B cell (primary cell): Measurements from ENCODE around the gene CUL1.
"Not testable (repeated sequence)": the region's sequence is repeated elsewhere in the genome, so short reads cannot be mapped to it uniquely, and the experiment has no call there.

Source experiments
- CTCF ChIP-seq: fragments of 200-600 bp; IDR thresholded peaks from one replicate; pipeline ENCODE4 v1.8.0; 2022; ENCODE audit warnings: antibody characterized with exemption, mild to moderate bottlenecking
- EZH2 ChIP-seq: IDR thresholded peaks from 2 replicates; pipeline ENCODE4 v1.6.1; 2012; ENCODE audit warnings: borderline replicate concordance, low read depth, mild to moderate bottlenecking, moderate library complexity, low read length; ENCODE audit not compliant: insufficient read depth, poor library complexity, severe bottlenecking

GRCh38 chr7:148710426-148710825, 11.7 kb downstream of the CUL1 start:
- TF ChIP-seq CTCF, EZH2: not testable (repeated sequence)
